B cell (primary cell): ENCODE results near the gene ATP6V1C2. TPM values are rescaled to one million over a fixed set of nuclear protein-coding genes. Genes with fewer than 3 reads are reported as not detected.

Experiments
- ATAC-seq: fragments of 200-7000 bp; cut with Tn5 transposase; one replicate; pipeline ENCODE4 v1.10.0; 2021; ENCODE audit warnings: low read depth, mild to moderate bottlenecking, moderate number of reproducible peaks, moderate library complexity
- CTCF ChIA-PET: fragments of 350-600 bp; sonication (Branson Sonifier 250); formaldehyde crosslinking; loops from one replicate; lab custom pipeline; 2021; ENCODE audit warnings: antibody characterized with exemption, inconsistent platforms; lab: Charles Lee
- POLR2A ChIA-PET: fragments of 350-600 bp; sonication (Branson Sonifier 250); formaldehyde crosslinking; loops from one replicate; lab custom pipeline; 2021; ENCODE audit warnings: antibody characterized with exemption; lab: Charles Lee
- DNase-seq: peaks from one replicate; pipeline ENCODE4 v3.0.0; 2013
- H2AFZ ChIP-seq: 2 replicates; pipeline ENCODE4 v1.6.1; 2012; ENCODE audit warnings: mild to moderate bottlenecking, low read depth, low read length; ENCODE audit not compliant: insufficient read depth, poor library complexity, severe bottlenecking
- H3K27ac ChIP-seq, 2 donors: 1 replicate in 1 of 2; 2 replicates in 1 of 2; pipeline ENCODE4 v1.5.1; 2012 to 2013; ENCODE audit warnings: low read length in 2 of 2, mild to moderate bottlenecking in 2 of 2, moderate library complexity in 1 of 2
- H3K27me3 ChIP-seq, 4 experiments: fragments of 200-600 bp in 1 of 4; sonication (generic) in 1 of 4; replicated peaks in 1 of 4; 1 replicate in 2 of 4; 2 replicates in 2 of 4; pipeline versions ENCODE4 v1.6.1 to v1.7.0; 2013 to 2016; ENCODE audit warnings: low read length in 3 of 4, mild to moderate bottlenecking in 2 of 4, mixed read lengths in 1 of 4, moderate library complexity in 1 of 4; ENCODE audit not compliant: insufficient read depth in 4 of 4, control insufficient read depth in 3 of 4; ENCODE audit errors: control extremely low read depth in 1 of 4
- H3K36me3 ChIP-seq, 2 experiments: replicated peaks in 1 of 2; 1 replicate in 1 of 2; 2 replicates in 1 of 2; pipeline versions ENCODE4 v1.6.1 to v1.7.1; 2013; ENCODE audit warnings: low read length in 1 of 2; ENCODE audit not compliant: insufficient read depth in 2 of 2, control insufficient read depth in 1 of 2; ENCODE audit errors: control extremely low read depth in 1 of 2, extremely low read depth in 1 of 2
- H3K4me1 ChIP-seq, 2 donors: fragments of 200-600 bp in 1 of 2; sonication (generic) in 1 of 2; 1 replicate in 1 of 2; 2 replicates in 1 of 2; pipeline versions ENCODE4 v1.5.1 to v1.6.1; 2013 to 2017; ENCODE audit warnings: low read length in 2 of 2; ENCODE audit not compliant: control insufficient read depth in 2 of 2, insufficient read depth in 2 of 2
- H3K4me2 ChIP-seq: replicated peaks from 2 replicates; pipeline ENCODE3; 2012; ENCODE audit warnings: mild to moderate bottlenecking, low read depth, low read length; ENCODE audit not compliant: poor library complexity, severe bottlenecking
- H3K4me3 ChIP-seq, 5 experiments: fragments of 200-600 bp in 1 of 5; sonication (generic) in 1 of 5; 1 replicate in 3 of 5; 2 replicates in 2 of 5; pipeline versions ENCODE4 v1.5.1 to v1.7.0; 2011 to 2016; ENCODE audit warnings: low read length in 4 of 5, mild to moderate bottlenecking in 4 of 5, low read depth in 2 of 5, control low read depth in 1 of 5, moderate library complexity in 1 of 5; ENCODE audit not compliant: insufficient read depth in 1 of 5; ENCODE audit errors: control extremely low read depth in 1 of 5, extremely low read depth in 1 of 5
- H3K79me2 ChIP-seq: fragments of 200-600 bp; sonication (generic); one replicate; pipeline ENCODE4 v1.6.0; 2016; ENCODE audit warnings: low read length; ENCODE audit not compliant: control insufficient read depth, insufficient read depth
- H3K9ac ChIP-seq: fragments of 200-600 bp; sonication (generic); 2 replicates; pipeline ENCODE4 v1.6.1; 2017; ENCODE audit warnings: mild to moderate bottlenecking, low read length, moderate library complexity
- H3K9me3 ChIP-seq, 3 donors: one replicate each; pipeline versions ENCODE4 v1.6.1 to v1.7.1; 2013; ENCODE audit warnings: low read length in 2 of 3; ENCODE audit not compliant: control insufficient read depth in 2 of 3, insufficient read depth in 1 of 3; ENCODE audit errors: control extremely low read depth in 1 of 3
- H4K20me1 ChIP-seq: 2 replicates; pipeline ENCODE4 v1.6.0; 2012; ENCODE audit warnings: mild to moderate bottlenecking, low read length; ENCODE audit not compliant: insufficient read depth, control insufficient read depth, poor library complexity, severe bottlenecking
- H3K27ac Mint-ChIP-seq: one replicate; pipeline ENCODE4 v1.8.0; 2021; ENCODE audit warnings: mixed read lengths
- H3K27me3 Mint-ChIP-seq: one replicate; pipeline ENCODE4 v1.8.0; 2021; ENCODE audit warnings: mixed read lengths
- H3K4me1 Mint-ChIP-seq: one replicate; pipeline ENCODE4 v1.8.0; 2021; ENCODE audit warnings: mixed read lengths
- H3K4me3 Mint-ChIP-seq: one replicate; pipeline ENCODE4 v1.8.0; 2021; ENCODE audit warnings: mixed read lengths
- H3K9me3 Mint-ChIP-seq: one replicate; pipeline ENCODE4 v1.8.0; 2022; ENCODE audit warnings: mixed read lengths; ENCODE audit not compliant: insufficient read depth
- CTCF ChIP-seq: fragments of 200-600 bp; IDR thresholded peaks from one replicate; pipeline ENCODE4 v1.8.0; 2022; ENCODE audit warnings: antibody characterized with exemption, mild to moderate bottlenecking
- EZH2 ChIP-seq: IDR thresholded peaks from 2 replicates; pipeline ENCODE4 v1.6.1; 2012; ENCODE audit warnings: borderline replicate concordance, low read depth, mild to moderate bottlenecking, moderate library complexity, low read length; ENCODE audit not compliant: insufficient read depth, poor library complexity, severe bottlenecking
- WGBS: methylation state at CpG from one replicate; pipeline ENCODE4 v1.1.5; 2013; ENCODE audit warnings: missing lambda C conversion rate; ENCODE audit not compliant: insufficient coverage; 5-methylcytosine and 5-hydroxymethylcytosine counted together
- intact Hi-C: fragments of 100-400 bp; cut with micrococcal nuclease; formaldehyde crosslinking; loops from one replicate; pipeline ENCODE4 v1.10.0; 2022
- polyA plus RNA-seq: library from polyadenylated mRNA; depleted of rRNA; stranded (reverse); fragments of >200 nt; gene quantifications from 2 replicates; pipeline ENCODE4 v1.2.3, GENCODE V29; 2012
- total RNA-seq, 2 donors: library from RNA; stranded (reverse); fragments of 120-200 nt in 1 of 2; gene quantifications; 1 replicate in 1 of 2; 2 replicates in 1 of 2; pipeline versions ENCODE4 v1.2.3 to v1.2.4, GENCODE V29; 2013 to 2022

The ATP6V1C2 gene
- total and polyA plus RNA-seq, 2 donors (not counting 1 experiment from before 2014, with no cell fraction given), result 0.54 to 4.4 TPM

GRCh38 chr2:10818984-10819383, 97.6 kb downstream of the ATP6V1C2 start:
- Histone ChIP-seq H3K4me2 (no peak overlapping the region), H3K27ac (no peak overlapping the region), H3K36me3 (no peaks in the 10 kb centered on the region), H2AFZ (no peak overlapping the region), H3K9me3 (no peaks in the 10 kb centered on the region), H3K4me1 (no peaks in the 10 kb centered on the region), H3K79me2 (no peaks in the 10 kb centered on the region), H3K9ac (no peak overlapping the region), H3K4me3 (no peak overlapping the region), H4K20me1 (no peaks in the 10 kb centered on the region), H3K27me3 (peaks cover 0 to 12% (median 7%) of the 10 kb centered on the region in 4 experiments)
- Mint-ChIP-seq H3K9me3 (no peaks in the 10 kb centered on the region), H3K27me3 (peaks cover 20% of the 10 kb centered on the region), H3K4me3 (no peak overlapping the region), H3K27ac (no peak overlapping the region), H3K4me1 (no peaks in the 10 kb centered on the region)
- intact Hi-C loops, result loop anchor here (10.0 kb wide), 1 partner anchor 646 kb away; the partner anchor contains the start of gene E2F6
- ChIA-PET POLR2A (no interaction called here), CTCF (interaction anchor here (0.6 kb wide), 1 partner anchor 36 kb away, joined by 3 read pairs; no protein-coding TSS in a partner anchor)
- no peak for TF ChIP-seq EZH2
- TF ChIP-seq CTCF, result no peak
- WGBS, result 88% methylated on average over 1 of the region's 3 CpGs
- ATAC-seq (no peak), DNase-seq (no peak)

- Histone ChIP-seq H3K27ac (no peak overlapping the region), H3K9me3 (no peaks in the 10 kb centered on the region), H3K27me3 (peaks cover 0 to 16% (median 10%) of the 10 kb centered on the region in 4 experiments), H4K20me1 (no peaks in the 10 kb centered on the region), H3K4me1 (no peaks in the 10 kb centered on the region), H3K4me3 (no peak overlapping the region), H2AFZ (no peak overlapping the region), H3K79me2 (no peaks in the 10 kb centered on the region), H3K36me3 (no peaks in the 10 kb centered on the region), H3K9ac (no peak overlapping the region), H3K4me2 (no peak overlapping the region)
- Mint-ChIP-seq H3K4me1 (no peaks in the 10 kb centered on the region), H3K27me3 (peaks cover 25% of the 10 kb centered on the region), H3K9me3 (no peaks in the 10 kb centered on the region), H3K27ac (no peak overlapping the region), H3K4me3 (no peak overlapping the region)
- CTCF ChIA-PET, result interaction anchor here (1.1 kb wide), 1 partner anchor 13 kb away, joined by 4 read pairs; no protein-coding TSS in a partner anchor
- TF ChIP-seq EZH2, result no peak
- no peak for TF ChIP-seq CTCF
- WGBS, result 96% methylated on average over 10 of the region's 12 CpGs
- no peak for DNase-seq
- intact Hi-C loops, result loop anchor here (10.0 kb wide), 1 partner anchor 645 kb away; the partner anchor contains the start of gene E2F6
- no peak for ATAC-seq
- POLR2A ChIA-PET, result no interaction called here
Observed at GRCh38 chr2:10819714-10820314, 98.4 kb downstream of the ATP6V1C2 start.
